ENCODE measurements around the gene PPP1R15A.
"Not testable (repeated sequence)": the region's sequence is repeated elsewhere in the genome, so short reads cannot be mapped to it uniquely, and the experiment has no call there.

Gene PPP1R15A

DNA sequence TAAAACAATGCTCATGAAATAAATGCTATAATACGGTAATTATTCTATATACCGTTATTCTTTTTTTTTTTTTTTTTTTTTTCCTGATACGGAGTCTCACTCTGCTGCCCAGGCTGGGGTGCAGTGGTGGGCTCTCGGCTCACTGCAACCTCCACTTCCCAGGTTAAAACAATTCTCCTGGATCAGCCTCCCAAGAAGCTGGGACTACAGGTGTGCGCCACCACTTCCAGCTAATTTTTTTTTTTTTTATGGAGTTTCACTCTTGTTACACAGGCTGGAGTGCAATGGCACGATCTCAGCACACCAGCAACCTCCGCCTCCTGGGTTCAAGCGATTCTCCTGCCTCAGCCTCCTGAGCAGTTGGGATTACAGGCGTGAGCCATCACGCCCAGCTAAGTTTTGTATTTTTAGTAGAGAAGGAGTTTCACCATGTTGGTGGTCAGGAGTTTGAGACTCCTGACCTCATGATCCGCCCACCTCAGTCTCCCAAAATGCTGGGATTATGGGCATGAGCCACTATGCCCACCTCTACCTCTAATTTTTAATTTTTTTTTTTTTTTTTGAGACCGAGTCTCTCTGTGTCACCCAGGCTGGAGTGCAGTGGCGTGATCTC, 6.9 kb downstream of the PPP1R15A start:
- Histone ChIP-seq H3K4me3 (ENCODE audit: low read length in 2 of 2) (no peak overlapping the region), H3K9me3 (replicated peaks in 1 of 2; ENCODE audit: control insufficient read depth in 2 of 2, insufficient read depth in 1 of 2, low read depth in 1 of 2, low read length in 2 of 2) (peaks cover 0 to 9% of the 10 kb centered on the region in 2 donors), H3K14ac (ENCODE audit: low read length) (no peak overlapping the region), H3K79me1 (ENCODE audit: low read depth, low read length) (peaks cover 8% of the 10 kb centered on the region), H4K91ac (ENCODE audit: low read depth, low read length, poor library complexity) (no peak overlapping the region), H3K27me3 (ENCODE audit: control insufficient read depth in 3 of 3, insufficient read depth in 3 of 3, low read depth in 1 of 3, low read length in 3 of 3) (no peaks in the 10 kb centered on the region), H3K9ac (ENCODE audit: low read depth, low read length, poor library complexity) (no peak overlapping the region), H3K18ac (ENCODE audit: low read length) (no peak overlapping the region), H2AK5ac (ENCODE audit: low read depth, low read length) (no peak overlapping the region), H2BK5ac (ENCODE audit: low read length) (no peak overlapping the region), H2BK12ac (ENCODE audit: low read length) (no peak overlapping the region), H3K36me3 (replicated peaks in 1 of 2; ENCODE audit: control insufficient read depth in 2 of 2, insufficient read depth in 2 of 2, low read length in 2 of 2) (peaks cover 16 to 26% of the 10 kb centered on the region in 2 donors), H2BK15ac (ENCODE audit: low read length) (no peak overlapping the region), H3K4me2 (ENCODE audit: insufficient read depth, low read length, poor library complexity, severe bottlenecking) (no peak overlapping the region), H4K8ac (ENCODE audit: low read depth, low read length) (no peak overlapping the region), H3K4ac (ENCODE audit: low read length) (no peak overlapping the region), H3K4me1 (ENCODE audit: control insufficient read depth in 2 of 2, insufficient read depth in 1 of 2, low read depth in 1 of 2, low read length in 2 of 2) (peaks cover 7 to 23% of the 10 kb centered on the region in 2 donors), H2AFZ (ENCODE audit: low read length) (no peak overlapping the region), H2BK120ac (ENCODE audit: low read depth, low read length) (no peak overlapping the region), H3K23ac (ENCODE audit: low read depth, low read length, poor library complexity) (no peak overlapping the region), H3K27ac (replicated peaks; ENCODE audit: low read length) (no peak overlapping the region)
- WGBS, 2 donors (ENCODE audit: extremely low coverage in 2 of 2, insufficient read length in 2 of 2, insufficient replicate concordance in 1 of 2) = no CpG with 5 or more reads among the region's 13 CpGs
- no peak for DNase-seq (ENCODE audit: low spot score)

DNA sequence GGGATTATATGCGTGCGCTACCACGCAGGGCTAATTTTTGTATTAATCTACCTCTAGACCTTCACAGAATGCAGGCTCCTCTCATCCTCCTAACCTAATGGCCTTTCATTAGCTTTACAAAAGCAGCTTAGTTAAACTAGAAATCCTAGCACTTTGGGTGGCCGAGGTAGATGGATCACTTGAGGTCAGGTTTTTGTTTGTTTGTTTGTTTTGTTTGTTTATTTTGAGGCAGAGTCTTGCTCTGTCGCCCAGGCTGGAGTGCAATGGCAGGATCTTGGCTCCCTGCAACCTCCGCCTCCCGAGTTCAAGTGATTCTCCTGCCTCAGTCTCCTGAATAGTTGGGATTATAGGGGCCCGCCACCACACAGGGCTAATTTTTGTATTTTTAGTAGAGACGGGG, 7.5 kb downstream of the PPP1R15A start:
- not testable (repeated sequence) for H2BK12ac ChIP-seq (ENCODE audit: low read length); H3K4me2 ChIP-seq (ENCODE audit: insufficient read depth, low read length, poor library complexity, severe bottlenecking); H3K9ac ChIP-seq (ENCODE audit: low read depth, low read length, poor library complexity); H3K4me3 ChIP-seq (ENCODE audit: low read length in 2 of 2); H3K18ac ChIP-seq (ENCODE audit: low read length); H3K9me3 ChIP-seq (replicated peaks in 1 of 2; ENCODE audit: control insufficient read depth in 2 of 2, insufficient read depth in 1 of 2, low read depth in 1 of 2, low read length in 2 of 2); H3K4ac ChIP-seq (ENCODE audit: low read length); H3K14ac ChIP-seq (ENCODE audit: low read length); H4K91ac ChIP-seq (ENCODE audit: low read depth, low read length, poor library complexity); H3K23ac ChIP-seq (ENCODE audit: low read depth, low read length, poor library complexity); H4K8ac ChIP-seq (ENCODE audit: low read depth, low read length); H2AK5ac ChIP-seq (ENCODE audit: low read depth, low read length); H2BK5ac ChIP-seq (ENCODE audit: low read length); H2BK15ac ChIP-seq (ENCODE audit: low read length); DNase-seq (ENCODE audit: low spot score); H2AFZ ChIP-seq (ENCODE audit: low read length); H2BK120ac ChIP-seq (ENCODE audit: low read depth, low read length); H3K79me1 ChIP-seq (ENCODE audit: low read depth, low read length); H3K27ac ChIP-seq (replicated peaks; ENCODE audit: low read length); H3K27me3 ChIP-seq (ENCODE audit: control insufficient read depth in 3 of 3, insufficient read depth in 3 of 3, low read depth in 1 of 3, low read length in 3 of 3)
- Histone ChIP-seq H3K4me1 (ENCODE audit: control insufficient read depth in 2 of 2, insufficient read depth in 1 of 2, low read depth in 1 of 2, low read length in 2 of 2) (peaks cover 5 to 17% of the 10 kb centered on the region in 2 donors), H3K36me3 (replicated peaks in 1 of 2; ENCODE audit: control insufficient read depth in 2 of 2, insufficient read depth in 2 of 2, low read length in 2 of 2) (peaks cover 11 to 21% of the 10 kb centered on the region in 2 donors)
- WGBS, 2 donors (ENCODE audit: extremely low coverage in 2 of 2, insufficient read length in 2 of 2, insufficient replicate concordance in 1 of 2) = no CpG with 5 or more reads among the region's 9 CpGs

- Histone ChIP-seq H2BK12ac (ENCODE audit: low read length) (no peak overlapping the region), H2BK5ac (ENCODE audit: low read length) (no peak overlapping the region), H3K4me2 (ENCODE audit: insufficient read depth, low read length, poor library complexity, severe bottlenecking) (no peak overlapping the region), H3K27ac (replicated peaks; ENCODE audit: low read length) (no peak overlapping the region), H3K18ac (ENCODE audit: low read length) (no peak overlapping the region), H2AK5ac (ENCODE audit: low read depth, low read length) (no peak overlapping the region), H3K4me3 (ENCODE audit: low read length in 2 of 2) (no peak overlapping the region), H3K23ac (ENCODE audit: low read depth, low read length, poor library complexity) (no peak overlapping the region), H3K9ac (ENCODE audit: low read depth, low read length, poor library complexity) (no peak overlapping the region), H3K36me3 (replicated peaks in 1 of 2; ENCODE audit: control insufficient read depth in 2 of 2, insufficient read depth in 2 of 2, low read length in 2 of 2) (peaks cover 0 to 2% of the 10 kb centered on the region in 2 donors), H3K27me3 (ENCODE audit: control insufficient read depth in 3 of 3, insufficient read depth in 3 of 3, low read depth in 1 of 3, low read length in 3 of 3) (no peaks in the 10 kb centered on the region), H2BK120ac (ENCODE audit: low read depth, low read length) (no peak overlapping the region), H4K91ac (ENCODE audit: low read depth, low read length, poor library complexity) (no peak overlapping the region), H4K8ac (ENCODE audit: low read depth, low read length) (no peak overlapping the region), H2AFZ (ENCODE audit: low read length) (no peak overlapping the region), H2BK15ac (ENCODE audit: low read length) (no peak overlapping the region), H3K14ac (ENCODE audit: low read length) (no peak overlapping the region), H3K9me3 (replicated peaks in 1 of 2; ENCODE audit: control insufficient read depth in 2 of 2, insufficient read depth in 1 of 2, low read depth in 1 of 2, low read length in 2 of 2) (peaks cover 0 to 9% of the 10 kb centered on the region in 2 donors), H3K4ac (ENCODE audit: low read length) (no peak overlapping the region), H3K79me1 (ENCODE audit: low read depth, low read length) (no peaks in the 10 kb centered on the region), H3K4me1 (ENCODE audit: control insufficient read depth in 2 of 2, insufficient read depth in 1 of 2, low read depth in 1 of 2, low read length in 2 of 2) (no peaks in the 10 kb centered on the region)
- WGBS, 2 donors (ENCODE audit: extremely low coverage in 2 of 2, insufficient read length in 2 of 2, insufficient replicate concordance in 1 of 2) = no CpG with 5 or more reads among the region's 30 CpGs
- no peak for DNase-seq (ENCODE audit: low spot score)
These were observed 9.8 kb downstream of the PPP1R15A start for GRCh38 chr19:48881741-48882657.

- Histone ChIP-seq H3K36me3 (replicated peaks in 1 of 2; ENCODE audit: control insufficient read depth in 2 of 2, insufficient read depth in 2 of 2, low read length in 2 of 2) (no peaks in the 10 kb centered on the region), H3K4me1 (ENCODE audit: control insufficient read depth in 2 of 2, insufficient read depth in 1 of 2, low read depth in 1 of 2, low read length in 2 of 2) (no peaks in the 10 kb centered on the region), H2BK120ac (ENCODE audit: low read depth, low read length) (no peak overlapping the region), H3K9me3 (replicated peaks in 1 of 2; ENCODE audit: control insufficient read depth in 2 of 2, insufficient read depth in 1 of 2, low read depth in 1 of 2, low read length in 2 of 2) (peaks cover 0 to 9% of the 10 kb centered on the region in 2 donors), H3K14ac (ENCODE audit: low read length) (no peak overlapping the region), H3K23ac (ENCODE audit: low read depth, low read length, poor library complexity) (no peak overlapping the region), H3K27me3 (ENCODE audit: control insufficient read depth in 3 of 3, insufficient read depth in 3 of 3, low read depth in 1 of 3, low read length in 3 of 3) (no peaks in the 10 kb centered on the region), H4K91ac (ENCODE audit: low read depth, low read length, poor library complexity) (no peak overlapping the region), H4K8ac (ENCODE audit: low read depth, low read length) (no peak overlapping the region), H2BK5ac (ENCODE audit: low read length) (no peak overlapping the region), H2AFZ (ENCODE audit: low read length) (no peak overlapping the region), H3K18ac (ENCODE audit: low read length) (no peak overlapping the region), H2AK5ac (ENCODE audit: low read depth, low read length) (no peak overlapping the region), H3K27ac (replicated peaks; ENCODE audit: low read length) (no peak overlapping the region), H2BK12ac (ENCODE audit: low read length) (no peak overlapping the region), H3K4me3 (ENCODE audit: low read length in 2 of 2) (no peak overlapping the region), H3K4me2 (ENCODE audit: insufficient read depth, low read length, poor library complexity, severe bottlenecking) (no peak overlapping the region), H3K4ac (ENCODE audit: low read length) (no peak overlapping the region), H2BK15ac (ENCODE audit: low read length) (no peak overlapping the region), H3K9ac (ENCODE audit: low read depth, low read length, poor library complexity) (no peak overlapping the region), H3K79me1 (ENCODE audit: low read depth, low read length) (no peaks in the 10 kb centered on the region)
- no peak for DNase-seq (ENCODE audit: low spot score)
- no CpG with 5 or more reads among the region's 7 CpGs for WGBS, 2 donors (ENCODE audit: extremely low coverage in 2 of 2, insufficient read length in 2 of 2, insufficient replicate concordance in 1 of 2)
These were observed 11.5 kb downstream of the PPP1R15A start for GRCh38 chr19:48883726-48884125.

Data from neuronal stem cell (in vitro differentiated cells).